IPS-20b (cell line): ENCODE results near the gene FOXN3.

Experiments used
- H3K27ac ChIP-seq: one replicate; pipeline ENCODE4 v1.5.1; 2013; ENCODE audit warnings: low read length
- H3K27me3 ChIP-seq: 2 replicates; pipeline ENCODE4 v1.6.1; 2013; ENCODE audit warnings: mild to moderate bottlenecking, low read length, inconsistent platforms; ENCODE audit not compliant: insufficient read depth
- H3K36me3 ChIP-seq: 2 replicates; pipeline ENCODE4 v1.6.1; 2013; ENCODE audit warnings: low read depth, mild to moderate bottlenecking, inconsistent platforms, low read length, moderate library complexity; ENCODE audit not compliant: insufficient read depth
- H3K4me1 ChIP-seq: 2 replicates; pipeline ENCODE4 v1.6.1; 2013; ENCODE audit warnings: mild to moderate bottlenecking, control low read depth, inconsistent platforms, low read length, moderate library complexity; ENCODE audit not compliant: insufficient read depth
- H3K4me3 ChIP-seq: 2 replicates; pipeline ENCODE4 v1.5.1; 2013; ENCODE audit warnings: mild to moderate bottlenecking, low read length, inconsistent platforms
- H3K9ac ChIP-seq: 2 replicates; pipeline ENCODE4 v1.6.1; 2013; ENCODE audit warnings: low read depth, mild to moderate bottlenecking, inconsistent platforms, low read length, moderate library complexity
- H3K9me3 ChIP-seq: 2 replicates; pipeline ENCODE4 v1.6.1; 2013; ENCODE audit warnings: mild to moderate bottlenecking, low read depth, low read length, inconsistent platforms; ENCODE audit not compliant: insufficient read depth

Gene FOXN3

DNA sequence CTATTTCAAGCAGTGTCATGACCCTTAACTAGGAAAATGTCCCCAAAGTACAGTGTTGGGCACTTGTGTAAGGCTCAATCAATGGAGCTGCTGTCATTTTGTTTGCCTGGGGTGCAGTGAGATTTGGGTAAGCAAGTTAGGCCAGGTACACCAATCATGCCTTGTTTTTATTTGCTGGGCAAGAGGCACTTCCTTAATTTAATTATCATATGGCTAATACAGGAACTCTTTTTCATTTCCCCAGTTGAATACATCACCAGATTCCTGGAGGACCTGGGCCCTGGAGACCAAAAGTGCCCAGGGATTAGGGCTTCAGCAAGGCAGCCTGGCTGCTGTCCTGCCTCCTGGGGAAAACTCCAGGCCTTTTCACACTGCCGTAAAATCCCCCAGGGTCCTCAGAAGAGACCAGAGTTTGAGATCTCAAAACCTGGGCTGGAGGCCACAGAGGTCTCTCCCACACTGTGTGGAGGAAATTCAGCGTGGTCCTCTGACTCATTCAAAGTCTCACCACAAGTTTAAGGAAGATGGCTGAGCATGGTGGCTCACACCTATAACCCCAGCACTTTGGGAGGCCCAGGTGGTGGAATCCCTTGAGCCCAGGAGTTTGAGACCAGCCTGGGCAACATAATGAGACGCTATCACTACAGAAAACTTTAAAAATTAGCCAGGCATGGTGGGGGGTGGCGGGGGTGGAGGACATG lies 28.4 kb upstream of the FOXN3 start:
- Histone ChIP-seq H3K9ac (no peak overlapping the region), H3K9me3 (no peaks in the 10 kb centered on the region), H3K27ac (no peak overlapping the region), H3K36me3 (0 out of 2 replicates have a peak, but pooled peaks cover 2% of the 10 kb centered on the region), H3K4me3 (no peak overlapping the region), H3K27me3 (no peaks in the 10 kb centered on the region), H3K4me1 (peaks cover 18% of the 10 kb centered on the region)

GRCh38 chr14:89444516-89445125 lies 27.6 kb upstream of the FOXN3 start:
- no peaks in the 10 kb centered on the region for H3K27me3 ChIP-seq
- no peak overlapping the region for H3K4me3 ChIP-seq
- H3K36me3 ChIP-seq, result 0 out of 2 replicates have a peak, but pooled peaks cover 2% of the 10 kb centered on the region
- H3K9me3 ChIP-seq, result no peaks in the 10 kb centered on the region
- no peak overlapping the region for H3K9ac ChIP-seq
- H3K27ac ChIP-seq, result no peak overlapping the region
- H3K4me1 ChIP-seq, result peaks cover 22% of the 10 kb centered on the region

DNA sequence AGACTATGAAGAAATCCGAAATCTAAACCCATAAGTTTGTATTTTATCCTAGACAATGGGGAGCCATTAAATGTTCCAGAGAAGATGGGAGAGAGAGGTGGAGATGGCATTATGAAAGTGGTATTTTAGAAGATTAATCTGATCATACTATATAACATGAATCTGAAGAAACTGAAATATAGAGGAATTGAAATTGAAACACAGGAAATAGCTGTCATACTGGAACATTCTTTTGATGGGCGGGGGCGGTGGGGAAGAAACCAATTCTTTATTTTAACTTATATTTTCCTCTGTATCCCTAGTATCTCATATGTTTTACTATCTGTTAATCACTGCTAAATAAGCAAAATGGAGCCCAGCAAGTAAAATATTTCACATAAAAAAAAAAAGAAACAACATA lies 27.0 kb upstream of the FOXN3 start:
- Histone ChIP-seq H3K9ac (no peak overlapping the region), H3K27ac (no peak overlapping the region), H3K36me3 (0 out of 2 replicates have a peak, but pooled peaks cover 2% of the 10 kb centered on the region), H3K9me3 (no peaks in the 10 kb centered on the region), H3K4me3 (no peak overlapping the region), H3K4me1 (peaks cover 24% of the 10 kb centered on the region), H3K27me3 (no peaks in the 10 kb centered on the region)

GRCh38 chr14:89443042-89443629 lies 26.1 kb upstream of the FOXN3 start:
- Histone ChIP-seq H3K27ac (peak overlapping the region; percentile 95), H3K4me1 (peaks cover 26% of the 10 kb centered on the region), H3K36me3 (0 out of 2 replicates have a peak, but pooled peaks cover 2% of the 10 kb centered on the region), H3K27me3 (no peaks in the 10 kb centered on the region), H3K9ac (peak overlapping the region; percentile 63; the same call in 1 of the 2 replicates), H3K9me3 (no peaks in the 10 kb centered on the region), H3K4me3 (no peak overlapping the region)

- no peak overlapping the region for H3K4me3 ChIP-seq
Observed at GRCh38 chr14:89442280-89442679, 25.2 kb upstream of the FOXN3 start.

DNA sequence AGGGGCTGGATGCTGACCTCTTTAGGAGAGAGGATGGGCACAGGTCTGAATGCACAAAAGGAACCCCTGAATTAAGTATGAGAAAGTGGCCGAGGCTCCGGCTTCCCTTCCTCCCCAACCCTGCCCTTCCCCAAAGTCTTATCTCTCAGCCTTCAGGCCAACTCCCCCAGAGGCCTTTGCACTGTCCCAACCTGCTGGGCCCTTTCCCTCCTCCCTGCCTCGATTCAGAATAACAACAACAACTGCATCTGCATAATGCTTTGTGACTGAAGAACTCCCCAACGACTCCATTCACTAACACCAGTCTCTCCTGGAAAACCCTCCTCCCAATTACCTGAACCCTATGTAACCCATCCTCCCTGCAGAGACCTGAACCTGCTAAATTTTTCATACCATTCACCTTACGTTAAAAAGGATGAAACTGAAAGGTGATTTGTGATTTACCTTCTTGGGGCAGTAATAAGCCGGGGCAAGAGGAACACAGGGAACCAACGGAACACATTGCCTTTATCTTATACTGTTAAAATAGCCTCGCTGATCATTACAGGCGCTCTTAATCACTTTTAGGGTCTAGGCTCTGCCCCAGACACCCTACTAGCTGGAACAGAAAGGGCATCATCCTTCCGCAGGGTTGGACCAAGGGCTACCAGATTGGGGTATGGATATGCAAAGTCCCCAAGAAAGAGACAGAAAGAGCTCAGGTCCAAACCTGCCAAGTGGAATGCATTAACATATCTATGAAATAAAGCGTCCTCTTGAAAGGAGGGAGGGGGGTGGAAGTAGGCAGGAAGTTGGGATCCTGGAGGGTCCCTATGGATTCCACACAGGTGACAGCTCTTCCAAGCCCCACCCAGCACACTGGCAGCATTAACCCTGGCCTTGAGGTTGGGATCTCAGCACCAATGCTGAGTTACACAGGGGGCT lies 24.2 kb upstream of the FOXN3 start:
- H3K27ac ChIP-seq, result peak overlapping the region; percentile 66
- H3K9ac ChIP-seq, result peak overlapping the region; percentile 66

More at GRCh38 chr14:89442280-89442679, 25.2 kb upstream of the FOXN3 start:
- H3K9ac ChIP-seq, result peak overlapping the region; percentile 63; the same call in 1 of the 2 replicates
- H3K36me3 ChIP-seq, result 0 out of 2 replicates have a peak, but pooled peaks cover 2% of the 10 kb centered on the region
- H3K9me3 ChIP-seq, result no peaks in the 10 kb centered on the region
- peak overlapping the region; percentile 95 for H3K27ac ChIP-seq
- no peaks in the 10 kb centered on the region for H3K27me3 ChIP-seq
- H3K4me1 ChIP-seq, result peaks cover 30% of the 10 kb centered on the region

DNA sequence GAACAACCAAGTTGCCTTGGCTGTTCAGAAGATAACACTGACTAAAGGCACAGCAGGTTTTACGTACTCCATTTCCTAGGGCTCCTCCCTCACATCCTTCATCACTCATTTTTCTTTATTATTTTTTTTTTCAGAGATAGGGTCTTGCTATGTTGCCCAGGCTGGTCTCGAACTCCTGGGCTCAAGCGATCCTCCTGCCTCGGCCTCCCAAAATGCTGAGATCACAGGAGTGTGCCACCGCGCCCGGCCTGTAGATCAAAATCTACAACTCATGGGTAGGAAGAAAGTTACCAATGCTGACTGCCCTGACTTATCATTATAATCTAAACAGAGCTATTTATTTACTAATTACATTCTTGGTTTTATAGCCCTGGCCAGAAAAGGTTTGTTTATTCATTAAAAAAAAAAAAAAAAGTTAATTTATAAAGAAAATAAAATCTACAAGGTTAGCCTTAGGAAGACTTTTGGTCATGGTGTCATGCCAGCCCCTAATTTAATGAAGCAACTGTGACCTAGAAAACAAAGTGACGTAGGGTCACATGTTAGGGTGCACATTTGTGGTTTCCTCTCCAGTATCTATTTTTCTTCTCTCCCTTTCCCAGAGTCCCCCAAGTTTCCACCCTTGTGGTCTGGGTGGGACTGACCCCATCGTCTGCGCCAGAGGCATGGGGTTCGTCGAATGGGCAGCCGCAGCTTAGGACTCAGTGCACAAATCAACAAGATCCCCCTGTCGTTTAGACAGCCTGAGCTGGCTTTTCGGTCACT lies 19.0 kb upstream of the FOXN3 start:
- H3K27ac ChIP-seq, result no peak overlapping the region
- H3K27me3 ChIP-seq, result no peaks in the 10 kb centered on the region
- H3K36me3 ChIP-seq, result no peaks in the 10 kb centered on the region
- H3K9me3 ChIP-seq, result no peaks in the 10 kb centered on the region
- no peak overlapping the region for H3K4me3 ChIP-seq
- H3K9ac ChIP-seq, result no peak overlapping the region; the same call in 1 of the 2 replicates
- peaks cover 27% of the 10 kb centered on the region; the same call in 1 of the 2 replicates for H3K4me1 ChIP-seq

More for the DNA sequence above, 24.2 kb upstream of the FOXN3 start:
- Histone ChIP-seq H3K4me1 (peaks cover 30% of the 10 kb centered on the region), H3K9me3 (no peaks in the 10 kb centered on the region), H3K4me3 (peak overlapping the region; percentile 48; the same call in 1 of the 2 replicates), H3K36me3 (0 out of 2 replicates have a peak, but pooled peaks cover 2% of the 10 kb centered on the region), H3K27me3 (no peaks in the 10 kb centered on the region)

DNA sequence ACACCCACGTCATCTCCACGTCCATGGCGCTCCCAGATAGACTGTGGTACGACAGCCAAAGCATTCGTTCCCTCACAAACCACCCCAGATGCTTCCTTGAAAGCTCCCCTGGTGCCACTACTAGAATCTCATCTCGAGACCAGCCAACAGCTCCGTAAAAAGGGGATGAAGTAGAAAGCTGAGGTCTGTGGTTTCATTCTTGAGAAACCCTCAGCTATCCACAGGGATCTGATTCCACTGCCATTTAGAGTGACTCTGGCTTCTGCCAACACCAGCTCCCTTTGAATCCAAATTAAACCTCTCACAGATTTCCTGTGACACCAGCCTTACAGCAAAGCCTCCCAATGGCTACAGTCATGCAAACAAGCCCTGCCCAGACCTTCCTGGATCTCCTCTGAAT lies 18.5 kb upstream of the FOXN3 start:
- no peak overlapping the region for H3K4me3 ChIP-seq
- no peaks in the 10 kb centered on the region for H3K27me3 ChIP-seq
- no peaks in the 10 kb centered on the region for H3K36me3 ChIP-seq
- H3K27ac ChIP-seq, result no peak overlapping the region
- H3K9me3 ChIP-seq, result no peaks in the 10 kb centered on the region
- H3K9ac ChIP-seq, result peak overlapping the region; percentile 42; the same call in 1 of the 2 replicates
- peaks cover 27% of the 10 kb centered on the region; the same call in 1 of the 2 replicates for H3K4me1 ChIP-seq

- H3K27me3 ChIP-seq, result no peaks in the 10 kb centered on the region
- H3K27ac ChIP-seq, result peak overlapping the region; percentile 19
- no peaks in the 10 kb centered on the region for H3K9me3 ChIP-seq
- H3K4me3 ChIP-seq, result no peak overlapping the region
- H3K4me1 ChIP-seq, result peaks cover 33% of the 10 kb centered on the region
- H3K36me3 ChIP-seq, result no peaks in the 10 kb centered on the region
- no peak overlapping the region for H3K9ac ChIP-seq
Observed at GRCh38 chr14:89432226-89432625, 15.2 kb upstream of the FOXN3 start.

DNA sequence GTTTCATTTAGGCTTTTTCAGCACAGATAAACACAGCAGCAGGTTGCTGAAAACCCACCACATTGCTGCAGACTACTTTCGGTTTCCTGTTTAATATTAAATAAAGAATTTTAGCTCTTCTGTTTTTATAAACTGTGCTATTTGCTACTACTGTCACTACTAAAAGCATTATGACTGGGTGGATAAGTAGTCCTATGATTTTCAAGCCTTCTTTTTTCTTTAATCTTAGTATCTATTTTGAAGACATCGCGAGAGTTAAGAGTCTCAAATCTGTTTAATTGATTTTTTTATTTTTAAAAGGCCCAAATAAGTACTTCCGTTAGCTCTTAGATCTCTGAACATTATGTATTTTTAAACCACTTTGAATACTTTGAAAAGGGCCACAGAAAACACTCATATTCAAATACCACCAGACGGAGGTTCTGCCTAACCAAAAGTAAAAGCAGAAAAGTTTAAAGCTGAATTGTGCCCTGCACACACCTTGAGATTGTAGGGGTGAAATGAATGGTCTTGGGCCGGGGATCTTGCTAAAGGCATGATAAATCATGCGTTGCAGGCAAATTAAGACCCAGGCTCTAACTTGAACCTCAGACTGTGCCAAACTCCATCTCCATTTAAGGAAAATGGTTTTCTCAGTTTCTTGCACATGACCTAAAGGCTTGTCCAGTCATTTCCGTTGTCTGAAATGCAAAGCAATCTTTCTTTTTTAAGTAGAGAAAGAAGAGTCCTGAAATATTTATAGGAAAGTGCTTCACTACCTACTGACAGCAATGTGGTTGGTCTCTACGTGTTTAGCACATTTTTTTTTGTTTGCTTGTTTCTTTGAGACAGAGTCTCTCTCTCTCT lies 13.6 kb upstream of the FOXN3 start:
- peaks cover 31% of the 10 kb centered on the region for H3K4me1 ChIP-seq

More for the DNA sequence above, 13.6 kb upstream of the FOXN3 start:
- Histone ChIP-seq H3K27me3 (no peaks in the 10 kb centered on the region), H3K36me3 (no peaks in the 10 kb centered on the region), H3K9ac (peak overlapping the region; percentile 39; the same call in 1 of the 2 replicates), H3K4me3 (no peak overlapping the region), H3K27ac (peak overlapping the region; percentile 14), H3K9me3 (no peaks in the 10 kb centered on the region)
